ENCODE measurements around the gene CYCS. TPM values are rescaled to one million over a fixed set of nuclear protein-coding genes. Genes with fewer than 3 reads are reported as not detected.

CYCS gene
- total RNA-seq, 1 experiment from 2014 or later, result 170 TPM

GRCh38 chr7:25077096-25077495 is 48.0 kb downstream of the CYCS start:
- Histone ChIP-seq H3K27me3 (replicated peaks) (no peaks in the 10 kb centered on the region), H3K27ac (no peak overlapping the region), H3K4me3 (no peak overlapping the region), H3K9me3 (replicated peaks) (no peaks in the 10 kb centered on the region; the same call in 1 of the 2 replicates), H3K36me3 (no peaks in the 10 kb centered on the region), H3K4me1 (replicated peaks) (peaks cover 14% of the 10 kb centered on the region)
- DNase-seq (ENCODE audit: low read depth in 1 of 2, low spot score in 2 of 2), result no peak

DNA sequence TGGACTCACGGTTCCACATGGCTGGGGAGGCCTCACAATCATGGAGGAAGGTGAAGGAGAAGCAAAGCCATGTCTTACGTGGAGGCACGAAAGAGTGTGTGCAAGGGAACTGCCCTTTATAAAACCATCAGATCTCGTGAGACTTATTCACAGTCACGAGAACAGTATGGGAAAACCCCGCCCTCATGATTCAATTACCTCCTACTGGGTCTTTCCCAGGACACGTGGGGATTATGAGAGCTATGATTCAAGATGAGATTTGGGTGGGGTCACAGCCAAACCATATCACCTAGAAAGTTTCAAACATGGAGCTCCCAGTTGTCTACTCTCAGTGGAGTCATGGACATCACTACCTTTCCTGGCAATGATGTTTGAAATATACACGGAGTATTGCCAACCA is 49.6 kb downstream of the CYCS start:
- no peak overlapping the region for H3K27ac ChIP-seq
- peaks cover 15% of the 10 kb centered on the region for H3K4me1 ChIP-seq (replicated peaks)
- DNase-seq (ENCODE audit: low read depth in 1 of 2, low spot score in 2 of 2), result no peak
- H3K36me3 ChIP-seq, result no peaks in the 10 kb centered on the region
- no peaks in the 10 kb centered on the region for H3K9me3 ChIP-seq (replicated peaks)
- H3K27me3 ChIP-seq (replicated peaks), result no peaks in the 10 kb centered on the region
- no peak overlapping the region for H3K4me3 ChIP-seq

- Histone ChIP-seq H3K4me3 (no peak overlapping the region), H3K4me1 (replicated peaks) (peaks cover 29% of the 10 kb centered on the region), H3K36me3 (no peaks in the 10 kb centered on the region), H3K27ac (peak overlapping the region; percentile 40), H3K27me3 (replicated peaks) (no peaks in the 10 kb centered on the region), H3K9me3 (replicated peaks) (no peaks in the 10 kb centered on the region)
- DNase-seq (ENCODE audit: low read depth in 1 of 2, low spot score in 2 of 2), result peak; percentile 72 to 82
Measured at GRCh38 chr7:25073451-25073850, 51.6 kb downstream of the CYCS start.

Other genes with a start within 250 kb of the CYCS start
- 11.3 and 13.6 TPM in 2 replicates for gene OSBPL3, start 145.1 kb downstream of the CYCS start, total RNA-seq (2014; rRNA removed; shearing (Covaris generic))
- not detected in 2 replicates for gene NPVF, start 103.2 kb upstream of the CYCS start, total RNA-seq (2014; rRNA removed; shearing (Covaris generic))

Data from SJSA1 (cell line).